MM.1S (cell line): ENCODE results near the gene SMAD3.

ENCODE experiments used
- EZH2phosphoT487 ChIP-seq: fragments of 300-600 bp; sonication (generic); IDR thresholded peaks from 2 replicates; pipeline ENCODE4 v1.6.1; 2018; ENCODE audit warnings: antibody characterized with exemption, low read length
- TF ChIP-seq, protein P1 (sequence below): fragments of 300-600 bp; sonication (generic); IDR thresholded peaks from 2 replicates; pipeline ENCODE4 v1.5.1; 2016; ENCODE audit warnings: antibody characterized with exemption, low read length, mixed read lengths

DNA sequence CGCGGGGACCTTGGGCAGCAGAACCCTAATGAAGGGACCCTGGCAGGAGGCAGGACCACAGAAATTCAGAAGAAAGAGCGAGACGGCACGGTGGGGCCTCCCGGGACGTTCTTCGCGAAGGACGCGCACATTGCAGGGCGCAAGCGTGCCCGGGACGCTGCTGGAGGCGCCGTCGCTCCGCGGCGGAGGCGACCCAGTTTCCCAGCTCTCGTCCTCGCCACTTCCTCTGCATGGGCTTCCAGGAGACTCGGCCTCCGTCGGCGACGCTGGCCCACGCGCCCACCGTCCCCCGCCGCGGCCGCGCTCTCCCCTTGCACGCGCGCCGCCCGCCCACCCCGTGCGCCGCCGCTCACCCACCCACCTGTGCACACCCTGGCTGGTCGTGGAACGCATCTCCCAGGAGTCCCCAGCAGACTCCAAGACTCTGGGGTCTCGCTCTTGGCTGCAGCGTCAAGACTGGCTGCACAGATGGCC, 31.8 kb upstream of the SMAD3 start:
- TF ChIP-seq, protein P1, sequence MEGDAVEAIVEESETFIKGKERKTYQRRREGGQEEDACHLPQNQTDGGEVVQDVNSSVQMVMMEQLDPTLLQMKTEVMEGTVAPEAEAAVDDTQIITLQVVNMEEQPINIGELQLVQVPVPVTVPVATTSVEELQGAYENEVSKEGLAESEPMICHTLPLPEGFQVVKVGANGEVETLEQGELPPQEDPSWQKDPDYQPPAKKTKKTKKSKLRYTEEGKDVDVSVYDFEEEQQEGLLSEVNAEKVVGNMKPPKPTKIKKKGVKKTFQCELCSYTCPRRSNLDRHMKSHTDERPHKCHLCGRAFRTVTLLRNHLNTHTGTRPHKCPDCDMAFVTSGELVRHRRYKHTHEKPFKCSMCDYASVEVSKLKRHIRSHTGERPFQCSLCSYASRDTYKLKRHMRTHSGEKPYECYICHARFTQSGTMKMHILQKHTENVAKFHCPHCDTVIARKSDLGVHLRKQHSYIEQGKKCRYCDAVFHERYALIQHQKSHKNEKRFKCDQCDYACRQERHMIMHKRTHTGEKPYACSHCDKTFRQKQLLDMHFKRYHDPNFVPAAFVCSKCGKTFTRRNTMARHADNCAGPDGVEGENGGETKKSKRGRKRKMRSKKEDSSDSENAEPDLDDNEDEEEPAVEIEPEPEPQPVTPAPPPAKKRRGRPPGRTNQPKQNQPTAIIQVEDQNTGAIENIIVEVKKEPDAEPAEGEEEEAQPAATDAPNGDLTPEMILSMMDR: no peak
- TF ChIP-seq EZH2phosphoT487: no peak
